Right renal pelvis (tissue), 4 donors: ENCODE results near the gene MOGAT1. TPM values are rescaled to one million over a fixed set of nuclear protein-coding genes. Genes with fewer than 3 reads are reported as not detected.

Experiments
- polyA plus RNA-seq, 4 donors: library from polyadenylated mRNA; unstranded; fragments of 120-200 nt; gene quantifications; one replicate each; pipeline ENCODE4 v1.2.1, GENCODE V29; 2013; ENCODE audit not compliant: insufficient read length in 4 of 4

MOGAT1 gene
- polyA plus RNA-seq, 4 donors, result 0.05 TPM; not detected in 3

Other genes with a start within 250 kb of the MOGAT1 start
- 10 to 100 TPM; 17.7 to 21.7 (median 18.6) TPM for gene SGPP2, start 247.1 kb upstream of the MOGAT1 start, polyA plus RNA-seq
- 10 to 100 TPM; 24.8 to 32.3 (median 30.0) TPM for gene FARSB, start 15.6 kb upstream of the MOGAT1 start, polyA plus RNA-seq
- gene ACSL3, start 189.4 kb downstream of the MOGAT1 start, polyA plus RNA-seq, result 10 to 100 TPM; 64.4 to 76.3 (median 72.5) TPM